Transverse colon (tissue), 4 donors: ENCODE data around the gene CAMTA1. TPM values are rescaled to one million over a fixed set of nuclear protein-coding genes. Genes with fewer than 3 reads are reported as not detected.
A peak's percentile ranks its signal among the peaks of the same experiment; 100 is the strongest.
"Not testable (repeated sequence)": the region's sequence is repeated elsewhere in the genome, so short reads cannot be mapped to it uniquely, and the experiment has no call there.

Experiments used
- DNase-seq: peaks from one replicate; pipeline ENCODE4 v3.0.0-alpha.2; 2019
- H3K27ac ChIP-seq, 4 donors: fragments of 200-600 bp; sonication (generic); 2 replicates each; pipeline ENCODE4 v1.5.1; 2016 to 2018; ENCODE audit warnings: inconsistent platforms in 4 of 4
- H3K27me3 ChIP-seq: fragments of 200-600 bp; sonication (generic); 2 replicates; pipeline ENCODE4 v1.5.1; 2017; ENCODE audit warnings: inconsistent platforms
- H3K36me3 ChIP-seq, 4 donors: fragments of 200-600 bp; sonication (generic); 2 replicates each; pipeline ENCODE4 v1.5.1; 2017 to 2019; ENCODE audit warnings: inconsistent platforms in 4 of 4
- H3K4me1 ChIP-seq, 4 donors: fragments of 200-600 bp; sonication (generic); 2 replicates each; pipeline ENCODE4 v1.5.1; 2017 to 2020; ENCODE audit warnings: inconsistent platforms in 4 of 4
- H3K4me3 ChIP-seq, 4 donors: fragments of 200-600 bp; sonication (generic); 1 replicate in 1 of 4; 2 replicates in 3 of 4; pipeline versions ENCODE4 v1.5.1 to v1.6.1; 2017 to 2019; ENCODE audit warnings: inconsistent platforms in 4 of 4
- H3K9me3 ChIP-seq, 2 donors: fragments of 200-600 bp; sonication (generic); 2 replicates each; pipeline ENCODE4 v1.5.1; 2017 to 2019; ENCODE audit warnings: inconsistent platforms in 2 of 2
- EP300 ChIP-seq: sonication (generic); formaldehyde crosslinking; IDR thresholded peaks from one replicate; pipeline ENCODE4 v1.6.1; 2017; ENCODE audit warnings: antibody characterized with exemption, low read depth
- POLR2A ChIP-seq: fragments of 450-650 bp; IDR thresholded peaks from one replicate; pipeline ENCODE4 v1.6.1; 2016; ENCODE audit warnings: antibody characterized with exemption, mild to moderate bottlenecking, moderate library complexity
- POLR2AphosphoS5 ChIP-seq, 3 donors: sonication (generic); formaldehyde crosslinking; IDR thresholded peaks; one replicate each; pipeline ENCODE4 v1.6.1; 2016; ENCODE audit warnings: antibody characterized with exemption in 3 of 3
- WGBS, 2 donors: methylation state at CpG; one replicate each; pipeline ENCODE4 v1.1.5; 2018; ENCODE audit warnings: low coverage in 1 of 2; 5-methylcytosine and 5-hydroxymethylcytosine counted together
- in situ Hi-C, 4 donors: fragments of 200-750 bp; cut with MboI; loops; one replicate each; pipeline versions ENCODE4 v1.15.0 to v1.15.1; 2017; ENCODE audit warnings: low sequenced_read_pairs in 3 of 4, low pct_ligation_motif_present in 1 of 4, low pct_unique_long_range_greater_than_20kb in 1 of 4
- intact Hi-C: fragments of 100-400 bp; cut with DNase I; formaldehyde crosslinking; loops from one replicate; pipeline ENCODE4 v1.15.1; 2023; ENCODE audit warnings: low total_unique reads
- total RNA-seq, 4 donors: library from RNA; depleted of rRNA; stranded (reverse); fragments of >200 nt; gene quantifications; one replicate each; pipeline ENCODE4 v1.1.0, GENCODE V29; 2016
- TF ChIP-seq, protein P1 (sequence below), 5 experiments: fragments of 200-600 bp in 3 of 5; fragments of 450-650 bp in 2 of 5; sonication (generic) in 3 of 5; IDR thresholded peaks; 1 replicate in 2 of 5; 2 replicates in 3 of 5; pipeline ENCODE4 v1.5.1; 2016 to 2017; ENCODE audit warnings: antibody characterized with exemption in 5 of 5, inconsistent platforms in 3 of 5, mild to moderate bottlenecking in 2 of 5, moderate library complexity in 1 of 5

CAMTA1 gene
- total RNA-seq, 4 donors from 2014 or later: 93.8 to 268 (median 130) TPM

- Histone ChIP-seq H3K36me3 (no peaks in the 10 kb centered on the region), H3K9me3 (no peaks in the 10 kb centered on the region), H3K4me1 (peaks cover 14 to 81% (median 56%) of the 10 kb centered on the region in 4 donors), H3K27ac (no peak overlapping the region), H3K27me3 (no peaks in the 10 kb centered on the region), H3K4me3 (no peak overlapping the region)
- 34 to 54% methylated on average over 2 of the region's 2 CpGs for WGBS, 2 donors
- TF ChIP-seq POLR2A (no peak), EP300 (no peak), POLR2AphosphoS5 (IDR thresholded peaks at IDR 0.05) (no peak)
- TF ChIP-seq, protein P1, sequence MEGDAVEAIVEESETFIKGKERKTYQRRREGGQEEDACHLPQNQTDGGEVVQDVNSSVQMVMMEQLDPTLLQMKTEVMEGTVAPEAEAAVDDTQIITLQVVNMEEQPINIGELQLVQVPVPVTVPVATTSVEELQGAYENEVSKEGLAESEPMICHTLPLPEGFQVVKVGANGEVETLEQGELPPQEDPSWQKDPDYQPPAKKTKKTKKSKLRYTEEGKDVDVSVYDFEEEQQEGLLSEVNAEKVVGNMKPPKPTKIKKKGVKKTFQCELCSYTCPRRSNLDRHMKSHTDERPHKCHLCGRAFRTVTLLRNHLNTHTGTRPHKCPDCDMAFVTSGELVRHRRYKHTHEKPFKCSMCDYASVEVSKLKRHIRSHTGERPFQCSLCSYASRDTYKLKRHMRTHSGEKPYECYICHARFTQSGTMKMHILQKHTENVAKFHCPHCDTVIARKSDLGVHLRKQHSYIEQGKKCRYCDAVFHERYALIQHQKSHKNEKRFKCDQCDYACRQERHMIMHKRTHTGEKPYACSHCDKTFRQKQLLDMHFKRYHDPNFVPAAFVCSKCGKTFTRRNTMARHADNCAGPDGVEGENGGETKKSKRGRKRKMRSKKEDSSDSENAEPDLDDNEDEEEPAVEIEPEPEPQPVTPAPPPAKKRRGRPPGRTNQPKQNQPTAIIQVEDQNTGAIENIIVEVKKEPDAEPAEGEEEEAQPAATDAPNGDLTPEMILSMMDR (IDR thresholded peaks at IDR 0.05): no peak
- intact Hi-C loops: no loop called here
- no peak for DNase-seq
- in situ Hi-C loops: loop anchor here in 1 of 4 donors (10.0 kb wide), 1 partner anchor 91 kb away; no protein-coding TSS in a partner anchor
Measured at GRCh38 chr1:6803357-6803756, 18.1 kb downstream of the CAMTA1 start.

DNA sequence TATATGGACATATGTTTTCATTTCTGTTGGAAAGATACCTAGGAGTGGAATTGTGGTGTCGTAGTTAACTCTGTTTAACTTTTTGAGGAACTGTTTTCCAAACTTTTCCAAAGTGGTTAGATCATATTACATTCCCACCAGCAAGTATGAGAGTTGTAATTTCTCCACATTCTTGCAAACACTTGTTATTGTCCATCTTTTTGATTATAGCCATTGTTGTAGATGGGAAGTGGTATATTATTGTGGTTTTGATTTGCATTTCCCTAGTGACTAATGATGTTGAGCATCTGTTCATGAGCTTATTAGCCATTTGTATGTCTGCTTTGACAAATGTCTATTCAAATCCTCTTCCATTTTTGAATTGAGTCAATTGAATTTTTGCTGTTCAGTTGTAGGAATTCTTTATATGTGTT lies 19.8 kb downstream of the CAMTA1 start:
- TF ChIP-seq EP300 (no peak), POLR2A (no peak), POLR2AphosphoS5 (IDR thresholded peaks at IDR 0.05) (no peak)
- TF ChIP-seq, protein P1 (IDR thresholded peaks at IDR 0.05): no peak
- Histone ChIP-seq H3K27ac (no peak overlapping the region), H3K27me3 (no peaks in the 10 kb centered on the region), H3K4me1 (peaks cover 14 to 81% (median 57%) of the 10 kb centered on the region in 4 donors), H3K4me3 (no peak overlapping the region), H3K9me3 (no peaks in the 10 kb centered on the region), H3K36me3 (no peaks in the 10 kb centered on the region)
- WGBS, 2 donors: 67 to 78% methylated on average over 1 of the region's 1 CpG
- no peak for DNase-seq
- in situ Hi-C loops (loop anchor here in 1 of 4 donors (10.0 kb wide), 1 partner anchor 90 kb away; no protein-coding TSS in a partner anchor), intact Hi-C loops (no loop called here)

- in situ Hi-C loops: loop anchor here in 1 of 4 donors (10.0 kb wide), 1 partner anchor 87 kb away; no protein-coding TSS in a partner anchor
- TF ChIP-seq POLR2AphosphoS5 (IDR thresholded peaks at IDR 0.05) (peak in 2 of 3 donors; percentile 8 to 64), POLR2A (peak; percentile 29), EP300 (no peak)
- TF ChIP-seq, protein P1 (IDR thresholded peaks at IDR 0.05): no peak
- Histone ChIP-seq H3K4me1 (peaks cover 14 to 75% (median 36%) of the 10 kb centered on the region in 4 donors), H3K27me3 (no peaks in the 10 kb centered on the region), H3K4me3 (no peak overlapping the region), H3K9me3 (no peaks in the 10 kb centered on the region), H3K27ac (peak overlapping the region; percentile 59 to 76 (median 64)), H3K36me3 (no peaks in the 10 kb centered on the region)
- intact Hi-C loops: no loop called here
- WGBS, 2 donors: 53 to 63% methylated on average over 3 of the region's 3 CpGs
- DNase-seq: peak; percentile 39
Measured at GRCh38 chr1:6807782-6808181, 22.5 kb downstream of the CAMTA1 start.

GRCh38 chr1:6809461-6809860 lies 24.2 kb downstream of the CAMTA1 start:
- TF ChIP-seq POLR2A (no peak), EP300 (no peak), POLR2AphosphoS5 (IDR thresholded peaks at IDR 0.05) (no peak)
- TF ChIP-seq, protein P1 (IDR thresholded peaks at IDR 0.05): no peak
- no peaks in the 10 kb centered on the region for H3K36me3 ChIP-seq
- intact Hi-C loops (no loop called here), in situ Hi-C loops (loop anchor here in 1 of 4 donors (10.0 kb wide), 1 partner anchor 85 kb away; no protein-coding TSS in a partner anchor)
- no peaks in the 10 kb centered on the region for H3K9me3 ChIP-seq
- no peaks in the 10 kb centered on the region for H3K27me3 ChIP-seq
- H3K27ac ChIP-seq: no peak overlapping the region
- no peak for DNase-seq
- 97% methylated on average over 2 of the region's 2 CpGs; no CpG with 5 or more reads in 1 of the 2 donors for WGBS, 2 donors
- H3K4me3 ChIP-seq: no peak overlapping the region
- H3K4me1 ChIP-seq: peaks cover 14 to 65% (median 28%) of the 10 kb centered on the region in 4 donors

- peaks cover 14 to 62% (median 25%) of the 10 kb centered on the region in 4 donors for H3K4me1 ChIP-seq
- H3K4me3 ChIP-seq, H3K27ac ChIP-seq, in situ Hi-C loops, H3K9me3 ChIP-seq, H3K27me3 ChIP-seq, DNase-seq, intact Hi-C loops, H3K36me3 ChIP-seq: not testable (repeated sequence)
- 92 to 100% methylated on average over 3 to 15 of the region's 15 CpGs for WGBS, 2 donors
Measured at GRCh38 chr1:6810146-6810734, 25.0 kb downstream of the CAMTA1 start.
